Measurements from ENCODE around the gene TBKBP1.

TBKBP1 gene

DNA sequence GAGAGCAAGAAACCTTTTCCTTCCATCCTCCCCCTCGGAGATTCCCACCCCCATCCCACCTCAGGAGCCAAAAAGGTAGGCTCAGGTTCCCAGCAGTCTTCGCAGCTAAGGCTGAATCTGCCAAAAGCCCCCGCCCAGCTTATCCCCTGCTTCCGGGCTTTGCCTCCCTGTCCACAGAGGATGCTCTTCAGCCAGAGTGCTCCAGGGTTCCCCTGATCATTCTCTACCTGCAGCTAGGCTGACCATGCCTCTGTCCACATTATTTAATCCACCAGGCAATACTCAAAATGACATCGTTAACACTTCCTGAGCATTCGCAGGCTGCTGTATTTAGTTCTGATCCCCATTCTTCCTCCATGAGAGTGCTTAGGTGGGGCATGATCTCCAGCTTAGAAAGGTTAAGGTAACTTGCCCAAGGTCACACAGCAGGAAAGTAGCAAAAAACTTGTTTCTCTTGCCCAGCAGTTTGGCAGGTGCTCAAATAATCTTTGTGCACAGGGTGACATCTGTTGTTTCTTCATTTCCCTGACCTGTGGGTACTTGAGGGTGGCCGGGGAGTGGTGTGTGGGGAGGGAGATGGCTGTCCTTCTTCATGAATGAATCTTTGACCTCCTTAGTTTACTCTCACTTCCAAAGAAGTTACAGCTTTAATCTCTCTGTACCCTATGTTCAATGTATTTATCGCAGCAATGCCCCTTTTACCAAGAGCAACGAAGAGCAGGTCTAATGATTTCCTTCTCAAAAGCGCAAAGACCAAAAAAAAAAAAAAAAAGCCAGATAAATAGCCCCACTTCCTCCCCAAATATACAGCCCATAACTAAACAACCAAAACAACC lies 848 bp upstream of the TBKBP1 start (continued):
- peak; percentile 39; the same call in 1 of the 2 replicates for TF ChIP-seq WT1 (tag by site-specific recombination; IDR thresholded peaks at IDR 0.05)
- TF ChIP-seq KLF10 (tag by site-specific recombination; IDR thresholded peaks at IDR 0.05): no peak
- no peak for TF ChIP-seq ZNF19 (tag by site-specific recombination; IDR thresholded peaks at IDR 0.05; ENCODE audit: low read depth)
- TF ChIP-seq, protein P1, sequence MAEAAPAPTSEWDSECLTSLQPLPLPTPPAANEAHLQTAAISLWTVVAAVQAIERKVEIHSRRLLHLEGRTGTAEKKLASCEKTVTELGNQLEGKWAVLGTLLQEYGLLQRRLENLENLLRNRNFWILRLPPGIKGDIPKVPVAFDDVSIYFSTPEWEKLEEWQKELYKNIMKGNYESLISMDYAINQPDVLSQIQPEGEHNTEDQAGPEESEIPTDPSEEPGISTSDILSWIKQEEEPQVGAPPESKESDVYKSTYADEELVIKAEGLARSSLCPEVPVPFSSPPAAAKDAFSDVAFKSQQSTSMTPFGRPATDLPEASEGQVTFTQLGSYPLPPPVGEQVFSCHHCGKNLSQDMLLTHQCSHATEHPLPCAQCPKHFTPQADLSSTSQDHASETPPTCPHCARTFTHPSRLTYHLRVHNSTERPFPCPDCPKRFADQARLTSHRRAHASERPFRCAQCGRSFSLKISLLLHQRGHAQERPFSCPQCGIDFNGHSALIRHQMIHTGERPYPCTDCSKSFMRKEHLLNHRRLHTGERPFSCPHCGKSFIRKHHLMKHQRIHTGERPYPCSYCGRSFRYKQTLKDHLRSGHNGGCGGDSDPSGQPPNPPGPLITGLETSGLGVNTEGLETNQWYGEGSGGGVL (tag by site-specific recombination; IDR thresholded peaks at IDR 0.05): 0 out of 2 replicates have a peak, but pooled peaks have one; percentile 17
- TF ChIP-seq KLF8 (tag by site-specific recombination; IDR thresholded peaks at IDR 0.05): 0 out of 2 replicates have a peak, but pooled peaks have one; percentile 19
- no peak for TF ChIP-seq ZNF366 (tag by site-specific recombination; conservative IDR thresholded peaks at IDR 0.05)
- TF ChIP-seq EGR2 (tag by site-specific recombination; IDR thresholded peaks at IDR 0.05; ENCODE audit: low read depth): peak; percentile 76
- TF ChIP-seq ZNF843 (tag by site-specific recombination; IDR thresholded peaks at IDR 0.05): 0 out of 2 replicates have a peak, but pooled peaks have one; percentile 13
- TF ChIP-seq ZBTB20 (tag by site-specific recombination; IDR thresholded peaks at IDR 0.05): peak; percentile 54
- TF ChIP-seq ZIC2 (tag by site-specific recombination; IDR thresholded peaks at IDR 0.05): peak; percentile 32
- no peak for TF ChIP-seq ZNF76 (tag by site-specific recombination; IDR thresholded peaks at IDR 0.05; ENCODE audit: borderline replicate concordance, low read depth)
- TF ChIP-seq PRDM1 (tag by site-specific recombination; IDR thresholded peaks at IDR 0.05): peak; percentile 22; the same call in 1 of the 2 replicates
- peak; percentile 31; the same call in 1 of the 2 replicates for TF ChIP-seq ZBTB8A (tag by site-specific recombination; IDR thresholded peaks at IDR 0.05)
- no peak for TF ChIP-seq ZNF175 (tag by site-specific recombination; IDR thresholded peaks at IDR 0.05)

GRCh38 chr17:47694581-47695428 lies 844 bp downstream of the TBKBP1 start:
- ChIA-PET POLR2A (interaction anchor here (0.6 to 2.2 kb wide), 3 partner anchors 45 to 218 kb away, joined by 3 to 7 read pairs (median 4); partner anchors contain the start of genes KPNB1 and OSBPL7), CTCF (interaction anchor here (0.6 kb wide), 1 partner anchor 436 kb away, joined by 3 read pairs; no protein-coding TSS in a partner anchor)
- Histone ChIP-seq H3K4me3 (ENCODE audit: low read depth, low read length) (peak overlapping the region; percentile 65), H3K4me1 (ENCODE audit: control insufficient read depth, insufficient read depth, low read length) (peaks cover 12% of the 10 kb centered on the region), H3K9me3 (ENCODE audit: control insufficient read depth, insufficient read depth, low read depth, low read length) (no peaks in the 10 kb centered on the region), H3K27ac (ENCODE audit: extremely low read depth, low read depth, low read length) (peak overlapping the region; percentile 58; the same call in 1 of the 2 replicates), H3K36me3 (ENCODE audit: control insufficient read depth in 2 of 2, insufficient read depth in 1 of 2, low read length in 2 of 2) (peaks cover 5 to 30% of the 10 kb centered on the region in 2 experiments; a peak in 2 of 3 replicates)
- TF ChIP-seq ZNF121 (tag by site-specific recombination; IDR thresholded peaks at IDR 0.05) (no peak), PRDM1 (tag by site-specific recombination; IDR thresholded peaks at IDR 0.05) (no peak), SP7 (tag by site-specific recombination; IDR thresholded peaks at IDR 0.05) (no peak), ZBTB1 (tag by site-specific recombination; IDR thresholded peaks at IDR 0.05) (no peak), ZBTB44 (tag by site-specific recombination; IDR thresholded peaks at IDR 0.05) (no peak), KLF10 (tag by site-specific recombination; IDR thresholded peaks at IDR 0.05) (no peak), YY2 (tag by site-specific recombination; IDR thresholded peaks at IDR 0.05) (no peak), ZNF561 (tag by site-specific recombination; IDR thresholded peaks at IDR 0.05; ENCODE audit: borderline replicate concordance) (no peak), ZNF423 (tag by site-specific recombination; IDR thresholded peaks at IDR 0.05) (no peak), ZSCAN4 (tag by site-specific recombination; IDR thresholded peaks at IDR 0.05) (no peak)
- TF ChIP-seq, protein P2, sequence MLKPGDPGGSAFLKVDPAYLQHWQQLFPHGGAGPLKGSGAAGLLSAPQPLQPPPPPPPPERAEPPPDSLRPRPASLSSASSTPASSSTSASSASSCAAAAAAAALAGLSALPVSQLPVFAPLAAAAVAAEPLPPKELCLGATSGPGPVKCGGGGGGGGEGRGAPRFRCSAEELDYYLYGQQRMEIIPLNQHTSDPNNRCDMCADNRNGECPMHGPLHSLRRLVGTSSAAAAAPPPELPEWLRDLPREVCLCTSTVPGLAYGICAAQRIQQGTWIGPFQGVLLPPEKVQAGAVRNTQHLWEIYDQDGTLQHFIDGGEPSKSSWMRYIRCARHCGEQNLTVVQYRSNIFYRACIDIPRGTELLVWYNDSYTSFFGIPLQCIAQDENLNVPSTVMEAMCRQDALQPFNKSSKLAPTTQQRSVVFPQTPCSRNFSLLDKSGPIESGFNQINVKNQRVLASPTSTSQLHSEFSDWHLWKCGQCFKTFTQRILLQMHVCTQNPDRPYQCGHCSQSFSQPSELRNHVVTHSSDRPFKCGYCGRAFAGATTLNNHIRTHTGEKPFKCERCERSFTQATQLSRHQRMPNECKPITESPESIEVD (tag by site-specific recombination; IDR thresholded peaks at IDR 0.05): no peak
- TF ChIP-seq, protein P3, sequence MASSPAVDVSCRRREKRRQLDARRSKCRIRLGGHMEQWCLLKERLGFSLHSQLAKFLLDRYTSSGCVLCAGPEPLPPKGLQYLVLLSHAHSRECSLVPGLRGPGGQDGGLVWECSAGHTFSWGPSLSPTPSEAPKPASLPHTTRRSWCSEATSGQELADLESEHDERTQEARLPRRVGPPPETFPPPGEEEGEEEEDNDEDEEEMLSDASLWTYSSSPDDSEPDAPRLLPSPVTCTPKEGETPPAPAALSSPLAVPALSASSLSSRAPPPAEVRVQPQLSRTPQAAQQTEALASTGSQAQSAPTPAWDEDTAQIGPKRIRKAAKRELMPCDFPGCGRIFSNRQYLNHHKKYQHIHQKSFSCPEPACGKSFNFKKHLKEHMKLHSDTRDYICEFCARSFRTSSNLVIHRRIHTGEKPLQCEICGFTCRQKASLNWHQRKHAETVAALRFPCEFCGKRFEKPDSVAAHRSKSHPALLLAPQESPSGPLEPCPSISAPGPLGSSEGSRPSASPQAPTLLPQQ (tag by site-specific recombination; IDR thresholded peaks at IDR 0.05): peak; percentile 32
